ENCODE measurements around the gene CDC14A.

DNA sequence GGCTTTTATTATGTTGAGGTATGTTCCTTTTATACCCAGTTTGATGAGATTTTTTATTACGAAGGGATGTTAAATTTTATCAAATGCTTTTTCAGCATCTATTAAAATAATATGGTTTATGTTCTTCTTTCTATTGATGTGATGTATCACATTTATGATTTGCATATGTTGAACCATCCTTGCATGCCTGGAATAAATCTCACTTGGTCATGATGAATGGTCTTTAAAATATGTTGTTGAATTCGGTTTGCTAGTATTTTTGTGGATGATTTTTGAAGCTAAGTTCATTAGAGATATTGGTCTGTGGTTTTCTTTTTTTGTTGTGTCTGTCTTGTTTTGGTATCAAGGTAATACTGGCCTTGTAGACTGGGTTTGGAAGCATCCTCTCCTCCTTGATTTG lies 199.7 kb downstream of the CDC14A start:
- TF ChIP-seq, protein P1, sequence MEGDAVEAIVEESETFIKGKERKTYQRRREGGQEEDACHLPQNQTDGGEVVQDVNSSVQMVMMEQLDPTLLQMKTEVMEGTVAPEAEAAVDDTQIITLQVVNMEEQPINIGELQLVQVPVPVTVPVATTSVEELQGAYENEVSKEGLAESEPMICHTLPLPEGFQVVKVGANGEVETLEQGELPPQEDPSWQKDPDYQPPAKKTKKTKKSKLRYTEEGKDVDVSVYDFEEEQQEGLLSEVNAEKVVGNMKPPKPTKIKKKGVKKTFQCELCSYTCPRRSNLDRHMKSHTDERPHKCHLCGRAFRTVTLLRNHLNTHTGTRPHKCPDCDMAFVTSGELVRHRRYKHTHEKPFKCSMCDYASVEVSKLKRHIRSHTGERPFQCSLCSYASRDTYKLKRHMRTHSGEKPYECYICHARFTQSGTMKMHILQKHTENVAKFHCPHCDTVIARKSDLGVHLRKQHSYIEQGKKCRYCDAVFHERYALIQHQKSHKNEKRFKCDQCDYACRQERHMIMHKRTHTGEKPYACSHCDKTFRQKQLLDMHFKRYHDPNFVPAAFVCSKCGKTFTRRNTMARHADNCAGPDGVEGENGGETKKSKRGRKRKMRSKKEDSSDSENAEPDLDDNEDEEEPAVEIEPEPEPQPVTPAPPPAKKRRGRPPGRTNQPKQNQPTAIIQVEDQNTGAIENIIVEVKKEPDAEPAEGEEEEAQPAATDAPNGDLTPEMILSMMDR (IDR thresholded peaks at IDR 0.05; ENCODE audit: control extremely low read depth in 1 of 3, insufficient read depth in 1 of 3, low read depth in 1 of 3, low read length in 3 of 3), result no peak
- TF ChIP-seq, protein P2, sequence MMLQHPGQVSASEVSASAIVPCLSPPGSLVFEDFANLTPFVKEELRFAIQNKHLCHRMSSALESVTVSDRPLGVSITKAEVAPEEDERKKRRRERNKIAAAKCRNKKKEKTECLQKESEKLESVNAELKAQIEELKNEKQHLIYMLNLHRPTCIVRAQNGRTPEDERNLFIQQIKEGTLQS (IDR thresholded peaks at IDR 0.05; ENCODE audit: insufficient read depth, low read depth, low read length), result no peak
- no peak for TF ChIP-seq TCF12 (IDR thresholded peaks at IDR 0.05; ENCODE audit: low read depth, low read length)
- TF ChIP-seq HDAC2 (IDR thresholded peaks at IDR 0.05; ENCODE audit: borderline replicate concordance in 1 of 2, low read depth in 2 of 2, low read length in 2 of 2), result no peak
- no peak for TF ChIP-seq EZH2 (IDR thresholded peaks at IDR 0.05; ENCODE audit: low read depth, low read length, severe bottlenecking)
- TF ChIP-seq TAF1 (IDR thresholded peaks at IDR 0.05; ENCODE audit: low read depth, low read length), result no peak

All from H1 (cell line).